Endothelial cell of umbilical vein (primary cell): ENCODE results near the gene NAA10. TPM values are rescaled to one million over a fixed set of nuclear protein-coding genes. Genes with fewer than 3 reads are reported as not detected.

Experiments
- BruUV-seq: library from RNA; stranded (reverse); fragments of 400-500 nt; replicated peaks from 2 replicates; lab custom pipeline; 2021; lab: Mats Ljungman, UMichigan
- CTCF ChIA-PET: fragments of 300-600, 350-600 bp; sonication (Branson Sonifier 250); formaldehyde crosslinking; loops from one replicate; lab custom pipeline; 2021; ENCODE audit warnings: antibody characterized with exemption, inconsistent platforms; lab: Charles Lee
- POLR2A ChIA-PET: fragments of 300-600, 350-600 bp; sonication (Branson Sonifier 250); formaldehyde crosslinking; loops from one replicate; lab custom pipeline; 2021; ENCODE audit warnings: antibody characterized with exemption, inconsistent platforms; lab: Charles Lee
- DNase-seq: peaks from one replicate; pipeline ENCODE4 v3.0.0-alpha.2; 2011; ENCODE audit warnings: low read depth, low spot score
- FAIRE-seq: peaks from 2 replicates; lab custom pipeline; 2011; peaks lifted over from hg19 to GRCh38; lab: Jason Lieb, UNC
- H2AFZ ChIP-seq: 2 replicates; pipeline ENCODE4 v1.6.0; 2012; ENCODE audit warnings: low read depth, low read length, control low read depth, inconsistent platforms
- H3K27ac ChIP-seq: 2 replicates; pipeline ENCODE4 v1.5.1; 2011; ENCODE audit warnings: low read depth, mild to moderate bottlenecking, control low read depth, low read length, moderate library complexity; ENCODE audit not compliant: insufficient read depth
- H3K27me3 ChIP-seq, 2 experiments: 2 replicates each; pipeline versions ENCODE4 v1.6.0 to v1.6.1; 2011; ENCODE audit warnings: low read length in 2 of 2, mixed read lengths in 1 of 2; ENCODE audit not compliant: control insufficient read depth in 2 of 2, insufficient read depth in 2 of 2
- H3K36me3 ChIP-seq, 2 experiments: 2 replicates in 1 of 2; 3 replicates in 1 of 2; pipeline ENCODE4 v1.5.1; 2011; ENCODE audit warnings: low read length in 2 of 2, mild to moderate bottlenecking in 1 of 2, moderate library complexity in 1 of 2; ENCODE audit not compliant: control insufficient read depth in 2 of 2, insufficient read depth in 2 of 2; ENCODE audit errors: extremely low read depth in 1 of 2
- H3K4me1 ChIP-seq: 3 replicates; pipeline ENCODE4 v1.5.1; 2011; ENCODE audit warnings: mild to moderate bottlenecking, low read length; ENCODE audit not compliant: control insufficient read depth, insufficient read depth; ENCODE audit errors: extremely low read depth
- H3K4me2 ChIP-seq: 2 replicates; pipeline ENCODE4 v1.6.1; 2011; ENCODE audit warnings: low read length, control low read depth, mixed read lengths; ENCODE audit not compliant: insufficient read depth
- H3K4me3 ChIP-seq, 3 experiments: fragments of 200-600 bp in 1 of 3; sonication (generic), shearing (Covaris generic) in 1 of 3; replicated peaks in 1 of 3; 2 replicates each; pipeline ENCODE4 v1.5.1; 2011 to 2016; ENCODE audit warnings: control low read depth in 3 of 3, low read length in 3 of 3, mild to moderate bottlenecking in 2 of 3, inconsistent platforms in 1 of 3, low read depth in 1 of 3, moderate library complexity in 1 of 3; ENCODE audit not compliant: insufficient read depth in 1 of 3
- H3K79me2 ChIP-seq: 2 replicates; pipeline ENCODE4 v1.6.0; 2012; ENCODE audit warnings: low read length, inconsistent platforms; ENCODE audit not compliant: control insufficient read depth, insufficient read depth
- H3K9ac ChIP-seq: replicated peaks from 2 replicates; pipeline ENCODE3; 2011; ENCODE audit warnings: low read length, control low read depth; ENCODE audit not compliant: insufficient read depth; ENCODE audit errors: extremely low read depth
- H3K9me1 ChIP-seq: replicated peaks from 3 replicates; pipeline ENCODE4 v1.6.0; 2011; ENCODE audit warnings: mild to moderate bottlenecking, low read length; ENCODE audit not compliant: control insufficient read depth, insufficient read depth; ENCODE audit errors: extremely low read depth
- H3K9me3 ChIP-seq: replicated peaks from 2 replicates; pipeline ENCODE4 v1.5.1; 2012; ENCODE audit warnings: low read length, inconsistent platforms; ENCODE audit not compliant: control insufficient read depth, insufficient read depth
- H4K20me1 ChIP-seq: replicated peaks from 2 replicates; pipeline ENCODE3; 2011; ENCODE audit warnings: mild to moderate bottlenecking, low read length; ENCODE audit not compliant: control insufficient read depth, insufficient read depth; ENCODE audit errors: extremely low read depth
- CTCF ChIP-seq, 2 donors: IDR thresholded peaks; 1 replicate in 1 of 2; 2 replicates in 1 of 2; pipeline ENCODE4 v1.5.1; 2011; ENCODE audit warnings: low read length in 2 of 2, mild to moderate bottlenecking in 2 of 2, moderate library complexity in 2 of 2, control low read depth in 1 of 2, inconsistent platforms in 1 of 2, low read depth in 1 of 2; ENCODE audit not compliant: insufficient read depth in 1 of 2; ENCODE audit errors: extremely low read depth in 1 of 2
- EZH2 ChIP-seq: IDR thresholded peaks from 2 replicates; pipeline ENCODE4 v1.6.1; 2012; ENCODE audit warnings: borderline replicate concordance, low read depth, mild to moderate bottlenecking, moderate library complexity, low read length, inconsistent platforms; ENCODE audit not compliant: severe bottlenecking
- FOS ChIP-seq: IDR thresholded peaks from 2 replicates; pipeline ENCODE4 v1.6.1; 2011; ENCODE audit warnings: mild to moderate bottlenecking, low read length, moderate library complexity, borderline replicate concordance; ENCODE audit not compliant: insufficient read depth
- GATA2 ChIP-seq: IDR thresholded peaks from 2 replicates; pipeline ENCODE4 v1.7.0; 2011; ENCODE audit warnings: low read depth, mild to moderate bottlenecking, moderate library complexity, mixed read lengths, low read length; ENCODE audit not compliant: insufficient read length, insufficient read depth
- JUN ChIP-seq: IDR thresholded peaks from 2 replicates; pipeline ENCODE4 v1.6.1; 2011; ENCODE audit warnings: borderline replicate concordance, low read depth; ENCODE audit not compliant: insufficient read length, insufficient read depth
- MAX ChIP-seq: IDR thresholded peaks from 2 replicates; pipeline ENCODE4 v1.6.1; 2011; ENCODE audit not compliant: insufficient read depth, insufficient read length
- MYC ChIP-seq: IDR thresholded peaks from one replicate; pipeline ENCODE4 v1.6.1; 2011; ENCODE audit warnings: mild to moderate bottlenecking, low read depth, low read length
- POLR2A ChIP-seq: IDR thresholded peaks from 2 replicates; pipeline ENCODE4 v1.6.1; 2012; ENCODE audit warnings: low read depth, mild to moderate bottlenecking, control low read depth, low read length
- POLR2AphosphoS5 ChIP-seq: IDR thresholded peaks from 2 replicates; pipeline ENCODE4 v1.6.1; 2012; ENCODE audit warnings: low read depth, mild to moderate bottlenecking, control low read depth, low read length, moderate library complexity; ENCODE audit not compliant: insufficient read depth
- dilution Hi-C: fragments of 300-500 bp; cut with MboI; formaldehyde crosslinking; loops from one replicate; pipeline ENCODE4 v1.15.0; 2019; ENCODE audit warnings: low sequenced_read_pairs; ENCODE audit not compliant: extremely low pct_ligation_motif_present
- intact Hi-C: fragments of 100-400 bp; cut with micrococcal nuclease; formaldehyde crosslinking; loops from one replicate; pipeline ENCODE4 v1.10.0; 2022
- polyA plus RNA-seq, 4 experiments: library from polyadenylated mRNA; depleted of rRNA in 3 of 4; stranded (reverse) in 3 of 4; unstranded in 1 of 4; fragments of >200 nt; gene quantifications; 2 replicates each; pipeline versions ENCODE4 v1.2.1 to v1.2.3, GENCODE V29; 2011 to 2012; ENCODE audit warnings: missing spikeins in 1 of 4
- total RNA-seq: library from RNA; stranded (reverse); gene quantifications from 2 replicates; pipeline ENCODE4 v1.2.3, GENCODE V29; 2021

NAA10 gene
- total and polyA plus RNA-seq, 2 donors (not counting 3 experiments of a cell fraction or from before 2014, with no cell fraction given), result 141 to 144 TPM

GRCh38 chrX:153954558-153955227 is 19.9 kb upstream of the NAA10 start:
- H3K27me3 ChIP-seq, result no peaks in the 10 kb centered on the region
- peaks cover 21 to 70% of the 10 kb centered on the region in 2 experiments for H3K36me3 ChIP-seq
- H3K9me3 ChIP-seq, result no peaks in the 10 kb centered on the region
- ChIA-PET CTCF (no interaction called here), POLR2A (no interaction called here)
- FAIRE-seq (no peak), DNase-seq (no peak)
- H4K20me1 ChIP-seq, result no peaks in the 10 kb centered on the region
- TSS peak; percentile 13 for BruUV-seq
- H3K79me2 ChIP-seq, result peaks cover 9% of the 10 kb centered on the region
- no peaks in the 10 kb centered on the region for H3K9me1 ChIP-seq
- TF ChIP-seq MYC (no peak), MAX (no peak), FOS (no peak), CTCF (IDR thresholded peaks at IDR 0.05; ENCODE audit: extremely low read depth in 1 of 2, insufficient read depth in 1 of 2, low read depth in 1 of 2, low read length in 2 of 2) (no peak), EZH2 (no peak), POLR2AphosphoS5 (no peak), JUN (no peak), POLR2A (no peak), GATA2 (no peak)
- dilution Hi-C loops (no loop called here), intact Hi-C loops (no loop called here)
- no peak overlapping the region for H2AFZ ChIP-seq
- peaks cover 11% of the 10 kb centered on the region for H3K4me1 ChIP-seq
- H3K4me3 ChIP-seq, result no peak overlapping the region
- H3K4me2 ChIP-seq, result no peak overlapping the region
- H3K9ac ChIP-seq, result no peak overlapping the region
- H3K27ac ChIP-seq, result no peak overlapping the region
